ENCODE measurements around the gene SLC44A1.

The SLC44A1 gene

GRCh38 chr9:105479846-105480245 is 235.4 kb downstream of the SLC44A1 start:
- no peak for DNase-seq
- no peaks in the 10 kb centered on the region for H3K36me3 ChIP-seq
- H3K27me3 ChIP-seq, result no peaks in the 10 kb centered on the region
- intact Hi-C loops (cut with DNase I; ENCODE audit: low total_unique reads), result no loop called here
- no peaks in the 10 kb centered on the region for H3K9me3 ChIP-seq
- no peak for TF ChIP-seq CTCF (IDR thresholded peaks at IDR 0.05)
- no peak overlapping the region for H3K4me3 ChIP-seq
- no peaks in the 10 kb centered on the region for H3K4me1 ChIP-seq
- no peak overlapping the region for H3K27ac ChIP-seq

- H3K27ac ChIP-seq, result no peak overlapping the region
- H3K36me3 ChIP-seq, result no peaks in the 10 kb centered on the region
- H3K9me3 ChIP-seq, result no peaks in the 10 kb centered on the region
- no peak for DNase-seq
- no peaks in the 10 kb centered on the region for H3K4me1 ChIP-seq
- TF ChIP-seq CTCF (IDR thresholded peaks at IDR 0.05), result no peak
- no peaks in the 10 kb centered on the region for H3K27me3 ChIP-seq
- intact Hi-C loops (cut with DNase I; ENCODE audit: low total_unique reads), result no loop called here
- no peak overlapping the region for H3K4me3 ChIP-seq
Observed at GRCh38 chr9:105483618-105484017, 239.2 kb downstream of the SLC44A1 start.

- Histone ChIP-seq H3K36me3 (no peaks in the 10 kb centered on the region), H3K9me3 (no peaks in the 10 kb centered on the region), H3K4me3 (no peak overlapping the region), H3K4me1 (no peaks in the 10 kb centered on the region), H3K27me3 (no peaks in the 10 kb centered on the region), H3K27ac (no peak overlapping the region)
- TF ChIP-seq CTCF (IDR thresholded peaks at IDR 0.05), result no peak
- no peak for DNase-seq
- intact Hi-C loops (cut with DNase I; ENCODE audit: low total_unique reads), result no loop called here
Observed at GRCh38 chr9:105484226-105484625, 239.8 kb downstream of the SLC44A1 start.

GRCh38 chr9:105485131-105485530 is 240.7 kb downstream of the SLC44A1 start:
- TF ChIP-seq CTCF (IDR thresholded peaks at IDR 0.05), result no peak
- DNase-seq, result no peak
- Histone ChIP-seq H3K9me3 (no peaks in the 10 kb centered on the region), H3K4me3 (no peak overlapping the region), H3K4me1 (no peaks in the 10 kb centered on the region), H3K27ac (no peak overlapping the region), H3K27me3 (no peaks in the 10 kb centered on the region), H3K36me3 (no peaks in the 10 kb centered on the region)
- intact Hi-C loops (cut with DNase I; ENCODE audit: low total_unique reads), result no loop called here
